OCI-LY7 (cell line): Measurements from ENCODE around the gene CLPSL1. TPM values are rescaled to one million over a fixed set of nuclear protein-coding genes. Genes with fewer than 3 reads are reported as not detected.

Experiments used
- BruUV-seq: library from RNA; stranded (reverse); fragments of 400-500 nt; replicated peaks from 2 replicates; lab custom pipeline; 2021; lab: Mats Ljungman, UMichigan
- CTCF ChIA-PET: fragments of 300-600 bp; sonication (Branson Sonifier 250); formaldehyde crosslinking; loops from one replicate; lab custom pipeline; 2022; ENCODE audit warnings: antibody characterized with exemption; ENCODE audit not compliant: unreplicated experiment; lab: Charles Lee
- POLR2A ChIA-PET: fragments of 300-600 bp; sonication (Branson Sonifier 250); formaldehyde crosslinking; loops from one replicate; lab custom pipeline; 2022; ENCODE audit warnings: antibody characterized with exemption; lab: Charles Lee
- DNase-seq: peaks from one replicate; pipeline ENCODE4 v3.0.0-alpha.2; 2015; ENCODE audit warnings: low spot score
- H2AFZ ChIP-seq: fragments of 200-600 bp; sonication (generic), shearing (Covaris generic); 2 replicates; pipeline ENCODE4 v1.6.1; 2014; ENCODE audit warnings: mild to moderate bottlenecking, antibody characterized with exemption, low read length, moderate library complexity
- H3K27ac ChIP-seq: fragments of 200-600 bp; sonication (generic); 2 replicates; pipeline ENCODE4 v1.5.1; 2014; ENCODE audit warnings: mixed run types, low read depth, mild to moderate bottlenecking, moderate library complexity, low read length, inconsistent platforms; ENCODE audit not compliant: poor library complexity, severe bottlenecking
- H3K36me3 ChIP-seq: fragments of 200-600 bp; sonication (generic); 2 replicates; pipeline ENCODE4 v1.6.1; 2014; ENCODE audit warnings: mild to moderate bottlenecking, antibody characterized with exemption, low read length, moderate library complexity, mixed read lengths; ENCODE audit not compliant: insufficient read depth
- H3K4me1 ChIP-seq: fragments of 200-600 bp; sonication (generic); 2 replicates; pipeline ENCODE4 v1.5.1; 2014; ENCODE audit warnings: mild to moderate bottlenecking, low read length; ENCODE audit not compliant: insufficient read depth, poor library complexity, severe bottlenecking
- H3K4me2 ChIP-seq: fragments of 200-600 bp; sonication (generic); 2 replicates; pipeline ENCODE4 v1.6.1; 2014; ENCODE audit warnings: mild to moderate bottlenecking, low read length
- H3K4me3 ChIP-seq: fragments of 200-600 bp; sonication (generic); 2 replicates; pipeline ENCODE4 v1.5.1; 2014; ENCODE audit warnings: mild to moderate bottlenecking, low read depth, low read length; ENCODE audit not compliant: poor library complexity, severe bottlenecking
- H3K79me2 ChIP-seq: fragments of 200-600 bp; sonication (generic); 2 replicates; pipeline ENCODE4 v1.6.1; 2016; ENCODE audit warnings: low read depth, mild to moderate bottlenecking, low read length, moderate library complexity, mixed read lengths; ENCODE audit not compliant: insufficient read depth
- H3K9me2 ChIP-seq: fragments of 200-600 bp; sonication (generic); 2 replicates; pipeline ENCODE4 v1.6.1; 2016; ENCODE audit warnings: mild to moderate bottlenecking, low read length, mixed read lengths; ENCODE audit not compliant: insufficient read depth
- H3K9me3 ChIP-seq: fragments of 200-600 bp; sonication (generic); 2 replicates; pipeline ENCODE4 v1.6.1; 2014; ENCODE audit warnings: mild to moderate bottlenecking, mixed run types, low read length, mixed read lengths
- H4K20me1 ChIP-seq: fragments of 200-600 bp; sonication (generic); 2 replicates; pipeline ENCODE4 v1.6.1; 2014; ENCODE audit warnings: mild to moderate bottlenecking, antibody characterized with exemption, low read length, moderate library complexity, mixed read lengths; ENCODE audit not compliant: insufficient read depth
- EZH2phosphoT487 ChIP-seq: fragments of 200-600 bp; sonication (generic); IDR thresholded peaks from 2 replicates; pipeline ENCODE4 v1.6.1; 2018; ENCODE audit warnings: low read depth, borderline replicate concordance, mild to moderate bottlenecking, mixed run types, antibody characterized with exemption, low read length, moderate library complexity, mixed read lengths
- intact Hi-C: fragments of 100-400 bp; cut with micrococcal nuclease; formaldehyde crosslinking; loops from one replicate; pipeline ENCODE4 v1.10.0; 2022; ENCODE audit not compliant: unreplicated experiment
- total RNA-seq, 2 experiments: library from RNA; depleted of rRNA in 1 of 2; stranded (reverse); fragments of >200 nt in 1 of 2; shearing (Covaris generic) in 1 of 2; gene quantifications; 2 replicates each; pipeline ENCODE4 v1.2.3, GENCODE V29; 2014 to 2022
- TF ChIP-seq, protein P1 (sequence below): fragments of 200-600 bp; sonication (generic); conservative IDR thresholded peaks from 2 replicates; pipeline ENCODE4 v1.5.1; 2014; ENCODE audit warnings: mild to moderate bottlenecking, antibody characterized with exemption, low read length, moderate library complexity, mixed read lengths

Gene CLPSL1
- total RNA-seq, 2 experiments from 2014 or later = not detected

DNA sequence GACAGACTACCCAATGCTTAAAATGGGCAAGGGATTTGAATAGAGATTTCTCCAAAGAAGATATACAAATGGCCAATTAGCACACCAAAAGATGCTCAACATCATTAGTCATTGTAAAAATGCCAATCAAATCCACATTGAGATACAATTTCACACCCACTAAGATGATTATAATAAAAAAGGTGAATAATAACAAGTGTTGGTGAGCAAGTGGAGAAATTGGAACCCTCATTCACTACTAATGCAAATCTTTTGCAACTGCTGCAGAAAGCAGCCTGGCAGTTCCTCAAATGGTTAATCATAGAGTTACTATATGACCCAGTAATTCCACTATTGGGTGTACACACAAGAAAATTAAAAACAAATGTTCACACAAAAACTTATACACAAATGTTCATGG, 36.7 kb downstream of the CLPSL1 start:
- Histone ChIP-seq H3K4me3 (no peak overlapping the region), H3K27ac (no peak overlapping the region), H3K4me2 (no peak overlapping the region), H3K36me3 (no peaks in the 10 kb centered on the region), H3K79me2 (no peaks in the 10 kb centered on the region), H3K4me1 (no peaks in the 10 kb centered on the region), H3K9me2 (no peaks in the 10 kb centered on the region), H2AFZ (no peak overlapping the region), H4K20me1 (no peaks in the 10 kb centered on the region), H3K9me3 (peaks cover 7% of the 10 kb centered on the region)
- ChIA-PET CTCF (no interaction called here), POLR2A (no interaction called here)
- TF ChIP-seq, protein P1, sequence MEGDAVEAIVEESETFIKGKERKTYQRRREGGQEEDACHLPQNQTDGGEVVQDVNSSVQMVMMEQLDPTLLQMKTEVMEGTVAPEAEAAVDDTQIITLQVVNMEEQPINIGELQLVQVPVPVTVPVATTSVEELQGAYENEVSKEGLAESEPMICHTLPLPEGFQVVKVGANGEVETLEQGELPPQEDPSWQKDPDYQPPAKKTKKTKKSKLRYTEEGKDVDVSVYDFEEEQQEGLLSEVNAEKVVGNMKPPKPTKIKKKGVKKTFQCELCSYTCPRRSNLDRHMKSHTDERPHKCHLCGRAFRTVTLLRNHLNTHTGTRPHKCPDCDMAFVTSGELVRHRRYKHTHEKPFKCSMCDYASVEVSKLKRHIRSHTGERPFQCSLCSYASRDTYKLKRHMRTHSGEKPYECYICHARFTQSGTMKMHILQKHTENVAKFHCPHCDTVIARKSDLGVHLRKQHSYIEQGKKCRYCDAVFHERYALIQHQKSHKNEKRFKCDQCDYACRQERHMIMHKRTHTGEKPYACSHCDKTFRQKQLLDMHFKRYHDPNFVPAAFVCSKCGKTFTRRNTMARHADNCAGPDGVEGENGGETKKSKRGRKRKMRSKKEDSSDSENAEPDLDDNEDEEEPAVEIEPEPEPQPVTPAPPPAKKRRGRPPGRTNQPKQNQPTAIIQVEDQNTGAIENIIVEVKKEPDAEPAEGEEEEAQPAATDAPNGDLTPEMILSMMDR = no peak
- TF ChIP-seq EZH2phosphoT487 = no peak
- no TSS peak for BruUV-seq
- no peak for DNase-seq
- intact Hi-C loops = no loop called here

DNA sequence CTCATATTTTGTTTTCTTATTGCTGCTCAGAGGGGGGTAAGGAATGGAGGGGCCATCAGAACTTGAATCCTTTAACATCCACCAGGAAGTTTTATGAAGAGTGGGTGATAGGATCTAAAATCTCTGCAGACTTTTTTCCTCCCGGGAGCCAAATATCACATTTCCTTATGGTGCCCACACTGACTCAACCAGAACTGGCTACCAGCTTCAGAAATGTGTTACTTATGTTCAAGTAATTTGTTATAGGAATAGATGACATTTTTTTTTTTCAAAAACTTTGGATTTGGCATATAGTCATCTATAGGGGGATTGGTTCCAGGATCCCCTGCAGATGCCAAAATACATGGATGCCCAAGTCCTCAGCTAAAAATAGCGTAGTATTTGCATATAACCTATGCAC, 42.8 kb downstream of the CLPSL1 start:
- ChIA-PET CTCF (no interaction called here), POLR2A (interaction anchor here (0.6 kb wide), 1 partner anchor 33 kb away, joined by 4 read pairs; no protein-coding TSS in a partner anchor)
- no peak for DNase-seq
- H3K9me2 ChIP-seq = no peaks in the 10 kb centered on the region
- H2AFZ ChIP-seq = no peak overlapping the region
- H4K20me1 ChIP-seq = no peaks in the 10 kb centered on the region
- no peaks in the 10 kb centered on the region for H3K4me1 ChIP-seq
- BruUV-seq = no TSS peak
- no peaks in the 10 kb centered on the region for H3K79me2 ChIP-seq
- no peak overlapping the region for H3K4me2 ChIP-seq
- TF ChIP-seq, protein P1 = no peak
- TF ChIP-seq EZH2phosphoT487 = no peak
- intact Hi-C loops = no loop called here
- H3K4me3 ChIP-seq = no peak overlapping the region
- no peaks in the 10 kb centered on the region for H3K9me3 ChIP-seq
- no peak overlapping the region for H3K27ac ChIP-seq
- H3K36me3 ChIP-seq = no peaks in the 10 kb centered on the region

DNA sequence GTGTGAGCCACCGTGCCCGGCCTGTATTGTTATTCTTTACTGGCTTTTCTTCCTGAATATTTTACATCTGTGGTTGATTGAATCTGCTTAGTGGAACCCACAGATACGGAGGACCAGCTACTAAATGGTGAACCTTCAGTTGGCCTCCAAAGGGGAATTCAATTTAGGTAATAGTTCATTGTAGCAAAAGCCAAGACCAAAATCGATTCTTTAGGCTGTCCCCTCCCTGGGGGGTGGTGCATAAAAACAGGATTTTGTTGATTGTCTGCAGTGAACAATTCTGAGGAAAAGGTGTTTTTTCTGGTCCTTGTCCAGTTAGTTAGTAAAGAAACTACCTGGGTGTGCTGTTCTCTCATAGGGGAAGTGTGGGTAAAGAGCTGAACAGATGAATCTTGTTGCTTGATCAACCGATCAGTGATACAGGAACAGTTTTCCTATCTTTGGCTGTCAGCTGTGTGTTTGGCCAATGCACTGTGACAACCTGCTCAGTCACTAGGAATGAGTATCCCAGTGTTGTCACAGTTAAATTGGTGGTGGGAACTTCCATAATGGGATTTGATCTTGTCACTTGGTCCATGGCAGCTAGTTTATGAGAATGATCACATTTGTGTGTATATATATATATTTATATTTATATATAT, 43.9 kb downstream of the CLPSL1 start:
- ChIA-PET POLR2A (no interaction called here), CTCF (no interaction called here)
- no TSS peak for BruUV-seq
- H3K9me2 ChIP-seq = no peaks in the 10 kb centered on the region
- no peaks in the 10 kb centered on the region for H3K79me2 ChIP-seq
- H3K36me3 ChIP-seq = no peaks in the 10 kb centered on the region
- no peak overlapping the region for H3K4me2 ChIP-seq
- no peak overlapping the region for H3K27ac ChIP-seq
- no peak overlapping the region for H2AFZ ChIP-seq
- TF ChIP-seq, protein P1 = no peak
- no peak for TF ChIP-seq EZH2phosphoT487
- H3K4me3 ChIP-seq = no peak overlapping the region
- intact Hi-C loops = no loop called here
- DNase-seq = no peak
- H3K9me3 ChIP-seq = no peaks in the 10 kb centered on the region
- H3K4me1 ChIP-seq = no peaks in the 10 kb centered on the region
- H4K20me1 ChIP-seq = no peaks in the 10 kb centered on the region
